HepG2 (cell line): Measurements from ENCODE around the gene SZRD1. TPM values are rescaled to one million over a fixed set of nuclear protein-coding genes. Genes with fewer than 3 reads are reported as not detected.

Experiments
- FOXP4 ChIP-seq: sonication (generic); formaldehyde crosslinking; IDR thresholded peaks from 2 replicates; pipeline ENCODE4 v1.4.0; 2020; ENCODE audit warnings: missing genetic modification reagents
- HIC2 ChIP-seq: sonication (generic); formaldehyde crosslinking; IDR thresholded peaks from 2 replicates; pipeline ENCODE4 v1.9.0; 2022; ENCODE audit warnings: low read depth, missing genetic modification reagents
- HNF1B ChIP-seq: sonication (generic); formaldehyde crosslinking; IDR thresholded peaks from 2 replicates; pipeline ENCODE4 v1.5.1; 2020; ENCODE audit warnings: mild to moderate bottlenecking, moderate library complexity, missing genetic modification reagents
- KDM1A ChIP-seq: IDR thresholded peaks from 2 replicates; pipeline ENCODE4 v1.6.1; 2016; ENCODE audit warnings: missing compliant biosample characterization
- MLLT10 ChIP-seq: sonication (generic); formaldehyde crosslinking; IDR thresholded peaks from 2 replicates; pipeline ENCODE4 v1.4.0; 2020; ENCODE audit warnings: missing genetic modification reagents
- MTF1 ChIP-seq: sonication (generic); formaldehyde crosslinking; IDR thresholded peaks from 2 replicates; pipeline ENCODE4 v1.5.0; 2020; ENCODE audit warnings: missing genetic modification reagents
- MXD1 ChIP-seq: sonication (generic); formaldehyde crosslinking; IDR thresholded peaks from 2 replicates; pipeline ENCODE4 v1.4.0; 2020; ENCODE audit warnings: mild to moderate bottlenecking, missing genetic modification reagents
- MYNN ChIP-seq: sonication (generic); formaldehyde crosslinking; IDR thresholded peaks from 2 replicates; pipeline ENCODE4 v1.4.0; 2020; ENCODE audit warnings: mild to moderate bottlenecking, low read depth, missing genetic modification reagents
- NAIF1 ChIP-seq: sonication (generic); formaldehyde crosslinking; IDR thresholded peaks from 2 replicates; pipeline ENCODE4 v1.5.0; 2020; ENCODE audit warnings: mild to moderate bottlenecking, missing genetic modification reagents, borderline replicate concordance
- PREB ChIP-seq: sonication (generic); formaldehyde crosslinking; IDR thresholded peaks from 2 replicates; pipeline ENCODE4 v1.4.0; 2020; ENCODE audit warnings: missing genetic modification reagents
- SAP130 ChIP-seq: IDR thresholded peaks from 2 replicates; pipeline ENCODE4 v1.6.1; 2016; ENCODE audit warnings: low read depth
- SRY ChIP-seq: sonication (generic); formaldehyde crosslinking; IDR thresholded peaks from 2 replicates; pipeline ENCODE4 v1.8.0; 2022; ENCODE audit warnings: mild to moderate bottlenecking, missing genetic modification reagents
- TBX2 ChIP-seq: sonication (generic); formaldehyde crosslinking; IDR thresholded peaks from 2 replicates; pipeline ENCODE4 v1.5.0; 2020; ENCODE audit warnings: missing genetic modification reagents, mild to moderate bottlenecking, borderline replicate concordance
- XBP1 ChIP-seq: sonication (generic); formaldehyde crosslinking; IDR thresholded peaks from 2 replicates; pipeline ENCODE4 v1.5.0; 2020; ENCODE audit warnings: missing genetic modification reagents
- ZBTB21 ChIP-seq: sonication (generic); formaldehyde crosslinking; IDR thresholded peaks from 2 replicates; pipeline ENCODE4 v1.4.0; 2020; ENCODE audit warnings: missing genetic modification reagents
- ZFP1 ChIP-seq: IDR thresholded peaks from 2 replicates; pipeline ENCODE4 v1.6.1; 2016
- ZGPAT ChIP-seq: IDR thresholded peaks from 2 replicates; pipeline ENCODE4 v1.6.1; 2016; ENCODE audit warnings: mild to moderate bottlenecking
- ZNF205 ChIP-seq: IDR thresholded peaks from 2 replicates; pipeline ENCODE4 v1.6.1; 2018; ENCODE audit warnings: missing biosample characterization, missing genetic modification reagents
- ZNF337 ChIP-seq: sonication (generic); formaldehyde crosslinking; IDR thresholded peaks from 2 replicates; pipeline ENCODE4 v1.5.1; 2020; ENCODE audit warnings: missing genetic modification reagents, low read depth, mild to moderate bottlenecking, borderline replicate concordance
- ZNF383 ChIP-seq: sonication (generic); formaldehyde crosslinking; IDR thresholded peaks from 2 replicates; pipeline ENCODE4 v1.4.0; 2020; ENCODE audit warnings: missing genetic modification reagents, mild to moderate bottlenecking, borderline replicate concordance
- ZNF660 ChIP-seq: sonication (generic); formaldehyde crosslinking; IDR thresholded peaks from 2 replicates; pipeline ENCODE4 v1.5.1; 2020; ENCODE audit warnings: mild to moderate bottlenecking, low read depth, missing genetic modification reagents, borderline replicate concordance
- polyA plus RNA-seq, 8 experiments: library from polyadenylated mRNA; depleted of rRNA in 3 of 8; stranded (reverse) in 7 of 8; unstranded in 1 of 8; fragments of >200 nt; fragmentation: Illumina TruSeq in 4 of 8; extraction: Trizol in 4 of 8; gene quantifications; 2 replicates each; pipeline versions ENCODE4 v1.2.1 to v1.2.3, GENCODE V29; 2011 to 2016; ENCODE audit warnings: low read depth in 4 of 8, missing spikeins in 1 of 8, mixed read lengths in 1 of 8; ENCODE audit not compliant: insufficient read depth in 1 of 8
- total RNA-seq, 5 experiments: library from RNA; depleted of rRNA; stranded (reverse); fragments of >200 nt; fragmentation: Illumina TruSeq; extraction: Trizol; gene quantifications; 2 replicates each; pipeline ENCODE4 v1.2.3, GENCODE V29; 2016; ENCODE audit warnings: low read depth in 1 of 5

SZRD1 gene
- total and polyA plus RNA-seq, 2 of the 13 experiments (the other 11 are each of a cell fraction or from before 2014, with no cell fraction given): 28.5 to 41.4 TPM

- TF ChIP-seq TBX2 (CRISPR knock-in tag): peak; percentile 67
- TF ChIP-seq MLLT10 (CRISPR knock-in tag): no peak
- TF ChIP-seq HIC2 (CRISPR knock-in tag): no peak; the same call in 1 of the 2 replicates
- TF ChIP-seq SAP130 (CRISPR knock-in tag): no peak; the same call in 1 of the 2 replicates
- TF ChIP-seq ZGPAT (CRISPR knock-in tag): peak; percentile 61; the same call in 1 of the 2 replicates
- no peak for TF ChIP-seq ZBTB21 (CRISPR knock-in tag)
- no peak; the same call in none of the 2 replicates for TF ChIP-seq MXD1
- TF ChIP-seq MYNN (CRISPR knock-in tag): no peak
- no peak for TF ChIP-seq MTF1 (CRISPR knock-in tag)
- no peak for TF ChIP-seq ZNF383
- TF ChIP-seq ZNF660 (CRISPR knock-in tag): no peak
- TF ChIP-seq PREB (CRISPR knock-in tag): no peak
- TF ChIP-seq ZFP1 (CRISPR knock-in tag): no peak
- no peak for TF ChIP-seq ZNF337 (CRISPR knock-in tag)
- TF ChIP-seq ZNF205 (CRISPR knock-in tag): peak; percentile 95
- no peak for TF ChIP-seq NAIF1 (CRISPR knock-in tag)
- TF ChIP-seq XBP1: no peak
- peak; percentile 24; the same call in 1 of the 2 replicates for TF ChIP-seq FOXP4 (CRISPR knock-in tag)
- peak; percentile 64; the same call in 1 of the 2 replicates for TF ChIP-seq HNF1B (CRISPR knock-in tag)
- TF ChIP-seq SRY: peak; percentile 63; the same call in 1 of the 2 replicates
- no peak for TF ChIP-seq KDM1A
These were observed 14.8 kb upstream of the SZRD1 start, which contains the start of gene FBXO42 (continued) for GRCh38 chr1:16351994-16352841.
